Measurements from ENCODE around the gene CLCN3.

- TF ChIP-seq POLR2A (IDR thresholded peaks at IDR 0.05; ENCODE audit: extremely low read depth, insufficient read length), result no peak
- no peak for TF ChIP-seq CTCF (IDR thresholded peaks at IDR 0.05; ENCODE audit: low read depth, low read length)
- TF ChIP-seq MYC (IDR thresholded peaks at IDR 0.05; ENCODE audit: low read depth, low read length), result no peak
Observed at GRCh38 chr4:169658196-169658595, 37.8 kb downstream of the CLCN3 start.

All from NB4 (cell line).